ENCODE data around the gene AQP2. TPM values are rescaled to one million over a fixed set of nuclear protein-coding genes. Genes with fewer than 3 reads are reported as not detected.

AQP2 gene
- polyA plus RNA-seq, 1 of the 3 experiments (the other 2 are of a cell fraction), result not detected

DNA sequence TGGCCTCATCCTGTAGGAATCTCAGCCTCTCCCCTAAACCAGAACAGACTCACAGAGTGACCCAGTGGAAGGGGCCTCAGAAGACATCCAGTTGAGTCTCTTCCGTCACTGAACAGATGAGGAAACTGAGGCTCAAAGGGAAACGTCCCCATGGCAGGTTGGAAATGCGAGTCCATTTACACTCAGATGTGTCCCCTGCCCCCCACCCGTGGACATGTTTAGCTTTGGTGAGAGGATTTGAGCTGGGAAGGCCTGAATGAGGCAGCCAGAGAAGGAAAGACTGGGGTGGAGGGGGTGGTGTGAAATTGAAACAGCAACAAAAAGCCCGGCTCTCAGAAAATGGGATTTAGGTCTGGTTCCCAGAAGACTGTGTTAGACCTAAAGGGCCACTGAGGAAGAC lies 48.6 kb upstream of the AQP2 start:
- ChIA-PET CTCF (interaction anchor here (0.6 to 1.7 kb wide), 5 partner anchors 29 to 880 kb away, joined by 3 to 5 read pairs (median 4); no protein-coding TSS in a partner anchor), POLR2A (interaction anchor here (1.6 kb wide), 1 partner anchor 33 kb away, joined by 9 read pairs; no protein-coding TSS in a partner anchor)
- H3K4me2 ChIP-seq, result no peak overlapping the region
- no peak for TF ChIP-seq MEF2A (IDR thresholded peaks at IDR 0.05; ENCODE audit: borderline replicate concordance, low read depth)
- TF ChIP-seq, protein P1, sequence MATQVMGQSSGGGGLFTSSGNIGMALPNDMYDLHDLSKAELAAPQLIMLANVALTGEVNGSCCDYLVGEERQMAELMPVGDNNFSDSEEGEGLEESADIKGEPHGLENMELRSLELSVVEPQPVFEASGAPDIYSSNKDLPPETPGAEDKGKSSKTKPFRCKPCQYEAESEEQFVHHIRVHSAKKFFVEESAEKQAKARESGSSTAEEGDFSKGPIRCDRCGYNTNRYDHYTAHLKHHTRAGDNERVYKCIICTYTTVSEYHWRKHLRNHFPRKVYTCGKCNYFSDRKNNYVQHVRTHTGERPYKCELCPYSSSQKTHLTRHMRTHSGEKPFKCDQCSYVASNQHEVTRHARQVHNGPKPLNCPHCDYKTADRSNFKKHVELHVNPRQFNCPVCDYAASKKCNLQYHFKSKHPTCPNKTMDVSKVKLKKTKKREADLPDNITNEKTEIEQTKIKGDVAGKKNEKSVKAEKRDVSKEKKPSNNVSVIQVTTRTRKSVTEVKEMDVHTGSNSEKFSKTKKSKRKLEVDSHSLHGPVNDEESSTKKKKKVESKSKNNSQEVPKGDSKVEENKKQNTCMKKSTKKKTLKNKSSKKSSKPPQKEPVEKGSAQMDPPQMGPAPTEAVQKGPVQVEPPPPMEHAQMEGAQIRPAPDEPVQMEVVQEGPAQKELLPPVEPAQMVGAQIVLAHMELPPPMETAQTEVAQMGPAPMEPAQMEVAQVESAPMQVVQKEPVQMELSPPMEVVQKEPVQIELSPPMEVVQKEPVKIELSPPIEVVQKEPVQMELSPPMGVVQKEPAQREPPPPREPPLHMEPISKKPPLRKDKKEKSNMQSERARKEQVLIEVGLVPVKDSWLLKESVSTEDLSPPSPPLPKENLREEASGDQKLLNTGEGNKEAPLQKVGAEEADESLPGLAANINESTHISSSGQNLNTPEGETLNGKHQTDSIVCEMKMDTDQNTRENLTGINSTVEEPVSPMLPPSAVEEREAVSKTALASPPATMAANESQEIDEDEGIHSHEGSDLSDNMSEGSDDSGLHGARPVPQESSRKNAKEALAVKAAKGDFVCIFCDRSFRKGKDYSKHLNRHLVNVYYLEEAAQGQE (IDR thresholded peaks at IDR 0.05; ENCODE audit: low read depth, low read length), result no peak
- no peak for TF ChIP-seq POLR2AphosphoS5 (IDR thresholded peaks at IDR 0.05; ENCODE audit: low read depth, low read length)
- TF ChIP-seq GATA2 (CRISPR knock-in tag; IDR thresholded peaks at IDR 0.05), result no peak
- no peak for TF ChIP-seq GABPA (IDR thresholded peaks at IDR 0.05; ENCODE audit: low read depth)
- no peak for TF ChIP-seq TEAD4 (IDR thresholded peaks at IDR 0.05; ENCODE audit: borderline replicate concordance, insufficient read depth)
- no peak for TF ChIP-seq FOXJ3 (CRISPR knock-in tag; IDR thresholded peaks at IDR 0.05)
- no peak for TF ChIP-seq NFIC (IDR thresholded peaks at IDR 0.05; ENCODE audit: borderline replicate concordance)
- no peaks in the 10 kb centered on the region for H3K36me3 ChIP-seq (replicated peaks in 1 of 2; ENCODE audit: control insufficient read depth in 1 of 2, insufficient read depth in 2 of 2, low read length in 1 of 2)
- no peak overlapping the region for H3K9ac ChIP-seq
- H2AFZ ChIP-seq (ENCODE audit: low read depth), result no peak overlapping the region
- H3K9me2 ChIP-seq, result no peaks in the 10 kb centered on the region
- DNase-seq, result no peak
- 88% methylated on average over 5 of the region's 5 CpGs for WGBS (ENCODE audit: low lambda C conversion rate)
- no peaks in the 10 kb centered on the region for H4K20me1 ChIP-seq (ENCODE audit: insufficient read depth)
- no peak overlapping the region for H3K27ac ChIP-seq (ENCODE audit: low read depth in 2 of 2, low read length in 1 of 2)
- H3K4me1 ChIP-seq (ENCODE audit: control insufficient read depth in 1 of 2, insufficient read depth in 2 of 2, low read depth in 1 of 2, low read length in 1 of 2), result peaks cover 0 to 22% of the 10 kb centered on the region in 2 experiments; a peak in 1 of 4 replicates
- no peak overlapping the region for H3K4me3 ChIP-seq (ENCODE audit: low read depth in 2 of 2, low read length in 1 of 2)
- no peaks in the 10 kb centered on the region for H3K9me3 ChIP-seq
- H3K27me3 ChIP-seq (ENCODE audit: insufficient read depth), result no peaks in the 10 kb centered on the region
- H3K79me2 ChIP-seq (ENCODE audit: insufficient read depth), result no peaks in the 10 kb centered on the region
- no peaks in the 10 kb centered on the region for H3F3A ChIP-seq (replicated peaks; ENCODE audit: insufficient read depth)

DNA sequence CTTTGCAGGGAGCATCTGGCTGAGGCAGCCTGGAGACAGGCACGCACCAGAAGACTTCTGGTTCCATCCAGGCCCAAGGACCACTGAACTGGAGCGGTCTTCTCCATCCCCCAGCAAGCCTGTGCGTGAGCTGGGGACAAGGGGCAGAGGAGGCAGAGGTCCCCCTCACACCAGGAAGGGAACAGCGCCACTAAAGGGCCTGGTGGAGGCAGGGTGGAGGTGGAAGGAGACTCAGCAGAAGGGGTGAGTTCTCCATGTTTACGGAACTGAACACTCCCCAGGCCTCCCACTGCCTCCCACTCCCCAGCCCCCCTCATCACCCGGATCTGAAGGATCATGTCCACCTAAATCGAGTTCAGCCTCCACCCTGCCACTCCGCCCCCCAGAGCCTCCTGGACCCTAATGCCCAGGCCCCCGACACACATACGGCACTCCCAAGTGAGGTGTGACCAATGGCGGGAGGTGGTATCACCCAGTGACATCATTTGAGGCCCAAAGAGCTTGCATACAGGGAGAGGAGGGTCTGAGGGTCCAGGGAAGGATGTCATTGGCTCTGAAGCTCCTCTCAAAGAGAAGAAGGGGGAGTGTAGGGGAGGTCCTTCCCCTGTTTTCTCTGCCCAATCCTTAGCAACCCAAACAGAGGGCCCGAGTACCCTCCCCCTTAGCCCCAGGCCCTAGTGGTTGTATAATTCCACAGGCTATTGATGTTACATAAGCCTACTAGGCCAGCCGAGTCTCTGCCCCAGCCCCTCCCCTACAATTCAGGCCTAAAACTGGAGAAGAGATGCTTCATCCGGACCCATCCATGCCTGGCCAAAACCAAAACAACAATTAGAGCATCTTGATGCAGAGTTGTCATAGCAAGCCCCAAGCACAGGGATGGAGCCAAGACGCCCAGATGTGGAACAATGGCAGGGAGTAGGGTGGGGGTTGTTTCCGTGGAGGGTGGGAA lies 47.9 kb upstream of the AQP2 start:
- TF ChIP-seq GATA2 (CRISPR knock-in tag; IDR thresholded peaks at IDR 0.05) (no peak), RFX5 (IDR thresholded peaks at IDR 0.05; ENCODE audit: low read length) (no peak), YY1 (IDR thresholded peaks at IDR 0.05; ENCODE audit: low read depth) (no peak), TAF1 (IDR thresholded peaks at IDR 0.05; ENCODE audit: borderline replicate concordance, low read depth, low read length) (no peak), RAD21 (IDR thresholded peaks at IDR 0.05; ENCODE audit: low read length) (no peak), JUND (IDR thresholded peaks at IDR 0.05) (no peak), ELF1 (IDR thresholded peaks at IDR 0.05) (no peak), MXI1 (IDR thresholded peaks at IDR 0.05; ENCODE audit: low read depth, low read length) (no peak), NFIC (IDR thresholded peaks at IDR 0.05; ENCODE audit: borderline replicate concordance) (no peak)
- TF ChIP-seq, protein P2, sequence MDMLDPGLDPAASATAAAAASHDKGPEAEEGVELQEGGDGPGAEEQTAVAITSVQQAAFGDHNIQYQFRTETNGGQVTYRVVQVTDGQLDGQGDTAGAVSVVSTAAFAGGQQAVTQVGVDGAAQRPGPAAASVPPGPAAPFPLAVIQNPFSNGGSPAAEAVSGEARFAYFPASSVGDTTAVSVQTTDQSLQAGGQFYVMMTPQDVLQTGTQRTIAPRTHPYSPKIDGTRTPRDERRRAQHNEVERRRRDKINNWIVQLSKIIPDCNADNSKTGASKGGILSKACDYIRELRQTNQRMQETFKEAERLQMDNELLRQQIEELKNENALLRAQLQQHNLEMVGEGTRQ (IDR thresholded peaks at IDR 0.05; ENCODE audit: borderline replicate concordance, low read depth, low read length), result no peak
- peak overlapping the region in 1 of 2 experiments; percentile 54; a peak in 2 of 4 replicates for H3K4me3 ChIP-seq (ENCODE audit: low read depth in 2 of 2, low read length in 1 of 2)
- H3K9me3 ChIP-seq, result no peaks in the 10 kb centered on the region
- no peaks in the 10 kb centered on the region for H3K36me3 ChIP-seq (replicated peaks in 1 of 2; ENCODE audit: control insufficient read depth in 1 of 2, insufficient read depth in 2 of 2, low read length in 1 of 2)
- WGBS (ENCODE audit: low lambda C conversion rate), result 84% methylated on average over 16 of the region's 16 CpGs
- DNase-seq, result peak; percentile 62
- H3K27ac ChIP-seq (ENCODE audit: low read depth in 2 of 2, low read length in 1 of 2), result no peak overlapping the region
- H3K79me2 ChIP-seq (ENCODE audit: insufficient read depth), result no peaks in the 10 kb centered on the region
- peak overlapping the region; percentile 82; the same call in 1 of the 2 replicates for H3K4me2 ChIP-seq
- H3F3A ChIP-seq (replicated peaks; ENCODE audit: insufficient read depth), result no peaks in the 10 kb centered on the region
- no peaks in the 10 kb centered on the region for H3K27me3 ChIP-seq (ENCODE audit: insufficient read depth)
- H3K9me2 ChIP-seq, result no peaks in the 10 kb centered on the region
- no peaks in the 10 kb centered on the region for H4K20me1 ChIP-seq (ENCODE audit: insufficient read depth)
- H3K4me1 ChIP-seq (ENCODE audit: control insufficient read depth in 1 of 2, insufficient read depth in 2 of 2, low read depth in 1 of 2, low read length in 1 of 2), result peaks cover 0 to 22% of the 10 kb centered on the region in 2 experiments; a peak in 1 of 4 replicates
- no peak overlapping the region for H2AFZ ChIP-seq (ENCODE audit: low read depth)
- CTCF ChIA-PET, result interaction anchor here (1.0 to 1.7 kb wide), 3 partner anchors 35 to 168 kb away, joined by 4 read pairs; no protein-coding TSS in a partner anchor
- POLR2A ChIA-PET, result interaction anchor here (0.5 kb wide), 1 partner anchor 158 kb away, joined by 3 read pairs; no protein-coding TSS in a partner anchor
- H3K9ac ChIP-seq, result no peak overlapping the region

Measured in SK-N-SH (cell line).